Psoas muscle (tissue), 8 donors: Measurements from ENCODE around the gene RASA1. TPM values are rescaled to one million over a fixed set of nuclear protein-coding genes. Genes with fewer than 3 reads are reported as not detected.

Source experiments
- ATAC-seq, 4 donors: fragments of 200-7000 bp; cut with Tn5 transposase; one replicate each; pipeline ENCODE4 v1.9.1; 2020; ENCODE audit warnings: moderate library complexity in 3 of 4, mild to moderate bottlenecking in 2 of 4
- DNase-seq, 2 donors: peaks; one replicate each; pipeline ENCODE4 v3.0.0-alpha.2; 2020
- H3K27ac ChIP-seq: fragments of 200-600 bp; one replicate; pipeline ENCODE4 v1.8.0; 2022
- H3K27me3 ChIP-seq, 3 donors: fragments of 200-600 bp in 1 of 3; one replicate each; pipeline versions ENCODE4 v1.6.1 to v1.8.0; 2013 to 2022; ENCODE audit warnings: low read length in 2 of 3, mild to moderate bottlenecking in 2 of 3, moderate library complexity in 1 of 3; ENCODE audit not compliant: insufficient read depth in 3 of 3
- H3K36me3 ChIP-seq, 2 donors: fragments of 200-600 bp in 1 of 2; one replicate each; pipeline versions ENCODE4 v1.6.1 to v1.8.0; 2013 to 2022; ENCODE audit warnings: low read depth in 1 of 2, mild to moderate bottlenecking in 1 of 2, moderate library complexity in 1 of 2; ENCODE audit not compliant: insufficient read depth in 1 of 2
- H3K4me1 ChIP-seq: fragments of 200-600 bp; one replicate; pipeline ENCODE4 v1.8.0; 2022
- H3K4me3 ChIP-seq: fragments of 200-600 bp; one replicate; pipeline ENCODE4 v1.8.0; 2022; ENCODE audit warnings: mild to moderate bottlenecking
- H3K9me3 ChIP-seq: fragments of 200-600 bp; one replicate; pipeline ENCODE4 v1.8.0; 2022
- WGBS, 3 donors: extraction: QIAGEN DNeasy Blood & Tissue Kit; methylation state at CpG; one replicate each; pipeline versions ENCODE4 v1.1.6 to v1.1.7; 2013; 5-methylcytosine and 5-hydroxymethylcytosine counted together
- intact Hi-C, 2 donors: fragments of 100-400 bp; cut with DNase I; formaldehyde crosslinking; loops; one replicate each; pipeline versions ENCODE4 v1.11.0 to v1.14.2; 2022
- polyA plus RNA-seq, 3 donors: library from polyadenylated mRNA; stranded (reverse); fragments of 200-250 nt; gene quantifications; one replicate each; pipeline ENCODE4 v1.2.3, GENCODE V29; 2013
- total RNA-seq, 4 donors: library from RNA; stranded (reverse); fragmentation: NEBNext Ultra II Directional in 2 of 4; extraction: Animal tissue kit (Norgen Biotek cat#: 25700) in 2 of 4; gene quantifications; one replicate each; pipeline versions ENCODE4 v1.2.1 to v1.2.4, GENCODE V29; 2021 to 2023
- TF ChIP-seq, protein P1 (sequence below): fragments of 200-600 bp; IDR thresholded peaks from one replicate; pipeline ENCODE4 v1.8.0; 2022; ENCODE audit warnings: antibody characterized with exemption
- donor health status: healthy with polysubstance abuse.
- donor health status: DM: no; HTN: no; CAD: no; lungs with moderate emphysema.
- donor health status: Bipolar disorder and iron deficiency.
- donor health status: healthy.
- donor health status: DM: yes; HTN: yes; CAD: no.
- donor health status: DM: no; HTN: no; CAD: no.
- donor health status: DM: no; HTN: no; CAD: no.
- donor health status: DM: yes; HTN: yes; CAD: no.

RASA1 gene
- total and polyA plus RNA-seq, 7 donors, result 5.4 to 16.8 (median 11.4) TPM

DNA sequence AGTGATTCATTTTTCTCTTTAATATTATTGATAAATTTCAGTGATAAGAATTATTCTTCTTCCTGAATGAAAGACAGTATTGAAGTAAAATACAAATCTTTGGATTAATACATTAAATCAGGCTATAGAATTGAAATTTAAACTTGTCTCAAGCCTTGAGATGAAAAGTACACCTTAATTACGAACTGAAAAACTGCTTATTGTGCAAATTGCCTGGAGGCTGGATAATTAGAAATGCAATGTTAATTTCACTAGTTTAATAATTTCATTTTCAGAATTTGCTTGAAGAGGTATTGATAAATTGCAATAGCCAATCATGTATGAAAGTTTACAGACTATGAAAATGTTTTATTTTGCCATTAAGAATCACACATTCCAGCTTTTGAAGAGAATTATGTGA lies 156.1 kb downstream of the RASA1 start:
- WGBS, 3 donors, result 71 to 76% (median 75%) methylated on average over 1 of the region's 1 CpG
- ATAC-seq, result no peak

DNA sequence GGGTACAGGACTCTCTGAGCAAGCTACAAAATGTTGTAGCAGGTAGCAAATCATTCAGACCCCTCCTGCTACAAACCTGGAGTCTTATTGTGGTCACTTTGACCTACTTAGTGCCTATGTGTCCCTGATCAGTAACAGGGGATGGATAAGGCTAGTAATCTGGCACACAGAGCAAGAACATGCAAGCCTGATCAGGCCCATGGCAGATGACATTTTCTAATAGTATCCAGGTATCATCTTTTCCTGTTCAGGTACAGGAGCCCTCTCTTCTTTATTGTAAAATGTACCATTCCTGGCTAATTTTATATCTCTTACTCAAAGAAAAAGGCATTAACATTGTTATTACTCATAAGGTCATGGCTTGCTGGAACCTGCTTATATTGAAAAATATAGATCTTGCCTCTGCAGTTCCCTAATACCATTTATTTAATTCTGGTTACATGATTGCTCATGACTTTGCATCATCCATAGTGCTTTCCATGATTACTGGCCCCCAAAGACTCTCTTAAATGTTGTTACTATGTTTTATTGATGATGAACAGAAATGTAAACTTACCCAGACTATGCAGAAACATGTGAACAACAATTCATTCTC lies 163.3 kb downstream of the RASA1 start:
- Histone ChIP-seq H3K9me3 (no peaks in the 10 kb centered on the region), H3K4me1 (no peaks in the 10 kb centered on the region), H3K4me3 (no peak overlapping the region), H3K27me3 (no peaks in the 10 kb centered on the region), H3K36me3 (no peaks in the 10 kb centered on the region), H3K27ac (no peak overlapping the region)
- DNase-seq (no peak), ATAC-seq (no peak)
- TF ChIP-seq, protein P1, sequence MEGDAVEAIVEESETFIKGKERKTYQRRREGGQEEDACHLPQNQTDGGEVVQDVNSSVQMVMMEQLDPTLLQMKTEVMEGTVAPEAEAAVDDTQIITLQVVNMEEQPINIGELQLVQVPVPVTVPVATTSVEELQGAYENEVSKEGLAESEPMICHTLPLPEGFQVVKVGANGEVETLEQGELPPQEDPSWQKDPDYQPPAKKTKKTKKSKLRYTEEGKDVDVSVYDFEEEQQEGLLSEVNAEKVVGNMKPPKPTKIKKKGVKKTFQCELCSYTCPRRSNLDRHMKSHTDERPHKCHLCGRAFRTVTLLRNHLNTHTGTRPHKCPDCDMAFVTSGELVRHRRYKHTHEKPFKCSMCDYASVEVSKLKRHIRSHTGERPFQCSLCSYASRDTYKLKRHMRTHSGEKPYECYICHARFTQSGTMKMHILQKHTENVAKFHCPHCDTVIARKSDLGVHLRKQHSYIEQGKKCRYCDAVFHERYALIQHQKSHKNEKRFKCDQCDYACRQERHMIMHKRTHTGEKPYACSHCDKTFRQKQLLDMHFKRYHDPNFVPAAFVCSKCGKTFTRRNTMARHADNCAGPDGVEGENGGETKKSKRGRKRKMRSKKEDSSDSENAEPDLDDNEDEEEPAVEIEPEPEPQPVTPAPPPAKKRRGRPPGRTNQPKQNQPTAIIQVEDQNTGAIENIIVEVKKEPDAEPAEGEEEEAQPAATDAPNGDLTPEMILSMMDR, result no peak
- intact Hi-C loops, result no loop called here

More for the DNA sequence above, 156.1 kb downstream of the RASA1 start:
- H3K27ac ChIP-seq, result no peak overlapping the region
- TF ChIP-seq, protein P1, result no peak
- H3K4me1 ChIP-seq, result no peaks in the 10 kb centered on the region
- intact Hi-C loops, result no loop called here
- no peaks in the 10 kb centered on the region for H3K9me3 ChIP-seq
- no peaks in the 10 kb centered on the region for H3K27me3 ChIP-seq
- H3K36me3 ChIP-seq, result no peaks in the 10 kb centered on the region
- no peak for DNase-seq
- H3K4me3 ChIP-seq, result no peak overlapping the region

- WGBS, 3 donors, result 48 to 49% (median 48%) methylated on average over 2 of the region's 2 CpGs
- Histone ChIP-seq H3K27ac (no peak overlapping the region), H3K4me3 (no peak overlapping the region), H3K36me3 (no peaks in the 10 kb centered on the region), H3K27me3 (no peaks in the 10 kb centered on the region), H3K4me1 (no peaks in the 10 kb centered on the region), H3K9me3 (no peaks in the 10 kb centered on the region)
- intact Hi-C loops, result no loop called here
- ATAC-seq, result no peak
- no peak for DNase-seq
- TF ChIP-seq, protein P1, result no peak
Observed at GRCh38 chr5:87432460-87432859, 164.8 kb downstream of the RASA1 start.

DNA sequence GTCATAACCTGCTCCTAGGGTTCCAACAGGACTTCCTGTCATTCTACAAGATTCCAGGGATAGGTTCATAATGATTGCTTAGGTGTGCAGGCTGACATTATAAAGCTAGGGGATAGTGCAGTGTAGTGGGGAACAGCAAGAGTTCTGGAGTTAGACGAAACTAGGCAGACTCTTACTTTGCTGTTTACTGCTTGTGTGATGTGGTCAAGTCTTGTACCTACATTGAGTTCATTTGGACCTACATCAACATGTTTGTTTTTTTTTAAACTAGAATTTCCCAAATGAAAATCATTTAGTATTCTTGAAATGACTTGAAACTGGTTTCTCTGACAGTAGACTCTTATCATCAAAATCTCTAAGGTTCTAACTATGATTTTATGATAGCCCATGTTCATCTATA lies 166.3 kb downstream of the RASA1 start:
- H3K4me1 ChIP-seq, result no peaks in the 10 kb centered on the region
- intact Hi-C loops, result no loop called here
- H3K36me3 ChIP-seq, result no peaks in the 10 kb centered on the region
- no peak for ATAC-seq
- no peak overlapping the region for H3K27ac ChIP-seq
- no peak for DNase-seq
- no peaks in the 10 kb centered on the region for H3K27me3 ChIP-seq
- TF ChIP-seq, protein P1, result no peak
- no peaks in the 10 kb centered on the region for H3K9me3 ChIP-seq
- 72 to 79% (median 78%) methylated on average over 1 of the region's 1 CpG for WGBS, 3 donors
- no peak overlapping the region for H3K4me3 ChIP-seq

DNA sequence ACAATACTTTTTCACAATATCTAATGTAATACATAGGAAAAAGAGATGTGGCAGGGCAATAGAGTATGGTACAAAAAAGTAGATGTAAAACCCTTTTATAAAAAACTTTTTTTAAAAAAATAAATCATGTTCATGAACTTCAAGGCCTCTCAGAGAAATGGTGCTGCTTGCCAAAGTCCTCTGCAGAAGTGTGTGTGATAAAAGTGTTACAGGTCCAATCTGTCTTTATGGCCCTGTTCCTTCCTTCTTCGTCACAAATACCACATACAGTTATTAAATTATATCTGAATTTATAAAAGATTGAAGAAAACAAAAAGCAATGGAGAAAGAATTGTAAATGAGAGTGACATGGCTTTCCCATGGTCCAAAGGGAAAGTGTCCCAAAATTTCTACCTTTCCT lies 166.8 kb downstream of the RASA1 start:
- ATAC-seq, result no peak
- intact Hi-C loops, result no loop called here
- no peak for DNase-seq
- TF ChIP-seq, protein P1, result no peak
- no peak overlapping the region for H3K27ac ChIP-seq
- no peaks in the 10 kb centered on the region for H3K27me3 ChIP-seq
- H3K36me3 ChIP-seq, result no peaks in the 10 kb centered on the region
- 68 to 91% (median 74%) methylated on average over 1 of the region's 1 CpG for WGBS, 3 donors
- no peaks in the 10 kb centered on the region for H3K4me1 ChIP-seq
- no peaks in the 10 kb centered on the region for H3K9me3 ChIP-seq
- no peak overlapping the region for H3K4me3 ChIP-seq
